Measurements from ENCODE around the gene TRMT10C. TPM values are rescaled to one million over a fixed set of nuclear protein-coding genes. Genes with fewer than 3 reads are reported as not detected.

Gene TRMT10C
- polyA plus RNA-seq, 1 of the 3 experiments (the other 2 are of a cell fraction): 13.7 TPM

DNA sequence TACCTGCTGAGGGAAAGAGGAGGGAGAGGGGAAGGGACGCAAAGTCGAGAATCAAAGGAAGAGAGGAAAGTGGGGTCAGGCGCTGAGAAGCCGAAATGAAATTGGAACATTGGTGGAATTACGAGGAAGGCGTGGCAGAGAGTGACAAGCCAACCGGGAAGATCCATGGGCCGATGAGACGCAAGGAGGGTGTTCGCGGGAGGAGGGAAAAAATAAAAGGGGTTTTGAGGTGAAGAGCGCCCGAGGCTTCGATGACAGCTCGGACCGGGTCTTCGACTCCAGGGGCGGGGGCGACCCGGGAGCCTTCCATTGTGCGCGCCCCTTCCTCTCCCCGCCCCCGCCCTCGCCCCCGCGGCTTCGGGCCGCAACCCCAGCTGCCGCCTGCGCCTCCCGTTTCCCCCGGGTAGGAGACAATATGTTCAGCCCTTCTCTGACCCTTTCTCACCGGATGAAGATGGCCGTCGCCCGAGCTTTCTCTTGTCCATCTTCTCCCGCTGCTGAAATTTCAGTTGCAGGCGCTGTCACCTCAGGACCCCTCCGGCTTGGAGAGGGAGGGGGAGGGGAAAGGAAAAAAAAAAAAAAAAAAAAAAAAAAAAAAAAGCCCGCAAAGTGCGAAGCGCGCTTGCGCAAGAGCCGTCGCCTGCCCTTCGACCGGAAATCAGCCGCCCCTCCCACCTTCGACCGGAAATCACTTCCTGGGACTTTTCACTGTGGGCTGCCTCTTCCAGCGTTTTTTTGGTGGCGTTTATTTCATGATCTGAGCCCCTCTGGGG is 48.8 kb upstream of the TRMT10C start, which contains the start of gene SENP7:
SENP7 (minus strand) TSS at position 567 of the 773 bp plus-strand sequence; CDS start at position 485, 82 bp downstream.
- Histone ChIP-seq H3K27me3 (ENCODE audit: insufficient read depth) (no peaks in the 10 kb centered on the region), H3K36me3 (replicated peaks in 1 of 2; ENCODE audit: control insufficient read depth in 1 of 2, insufficient read depth in 2 of 2, low read length in 1 of 2) (no peaks in the 10 kb centered on the region), H3K9me3 (no peaks in the 10 kb centered on the region), H3K79me2 (ENCODE audit: insufficient read depth) (peaks cover 25% of the 10 kb centered on the region), H2AFZ (ENCODE audit: low read depth) (peak within 1 kb of the TSS; percentile 95), H3K27ac (ENCODE audit: low read depth in 2 of 2, low read length in 1 of 2) (peak within 1 kb of the TSS; percentile 93 to 97), H3K4me3 (ENCODE audit: low read depth in 2 of 2, low read length in 1 of 2) (peak within 1 kb of the TSS; percentile 84 to 88), H3F3A (replicated peaks; ENCODE audit: insufficient read depth) (peaks cover 9% of the 10 kb centered on the region), H3K4me1 (ENCODE audit: control insufficient read depth in 1 of 2, insufficient read depth in 2 of 2, low read depth in 1 of 2, low read length in 1 of 2) (peaks cover 0 to 4% of the 10 kb centered on the region in 2 experiments; a peak in 2 of 4 replicates), H3K9ac (peak within 1 kb of the TSS; percentile 86), H4K20me1 (ENCODE audit: insufficient read depth) (no peaks in the 10 kb centered on the region), H3K9me2 (no peaks in the 10 kb centered on the region), H3K4me2 (peak within 1 kb of the TSS; percentile 82)
- ChIA-PET POLR2A (interaction anchor here (1.1 to 1.3 kb wide), 2 partner anchors 48 to 61 kb away, joined by 3 to 5 read pairs; partner anchors contain the start of genes PCNP and TRMT10C), CTCF (interaction anchor here (0.6 to 1.6 kb wide), 8 partner anchors 13 to 776 kb away, joined by 3 read pairs; no protein-coding TSS in a partner anchor)
- TF ChIP-seq, protein P1, sequence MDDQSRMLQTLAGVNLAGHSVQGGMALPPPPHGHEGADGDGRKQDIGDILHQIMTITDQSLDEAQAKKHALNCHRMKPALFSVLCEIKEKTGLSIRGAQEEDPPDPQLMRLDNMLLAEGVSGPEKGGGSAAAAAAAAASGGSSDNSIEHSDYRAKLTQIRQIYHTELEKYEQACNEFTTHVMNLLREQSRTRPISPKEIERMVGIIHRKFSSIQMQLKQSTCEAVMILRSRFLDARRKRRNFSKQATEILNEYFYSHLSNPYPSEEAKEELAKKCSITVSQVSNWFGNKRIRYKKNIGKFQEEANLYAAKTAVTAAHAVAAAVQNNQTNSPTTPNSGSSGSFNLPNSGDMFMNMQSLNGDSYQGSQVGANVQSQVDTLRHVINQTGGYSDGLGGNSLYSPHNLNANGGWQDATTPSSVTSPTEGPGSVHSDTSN (IDR thresholded peaks at IDR 0.05): peak; percentile 39
- no peak for TF ChIP-seq RXRA (IDR thresholded peaks at IDR 0.05; ENCODE audit: borderline replicate concordance, low read depth)
- TF ChIP-seq EP300 (IDR thresholded peaks at IDR 0.05; ENCODE audit: borderline replicate concordance in 1 of 2, low read depth in 1 of 2, low read length in 1 of 2): 0 out of 4 replicates have a peak, but pooled peaks of 1 of the 2 experiments have one; percentile 28
- TF ChIP-seq, protein P2, sequence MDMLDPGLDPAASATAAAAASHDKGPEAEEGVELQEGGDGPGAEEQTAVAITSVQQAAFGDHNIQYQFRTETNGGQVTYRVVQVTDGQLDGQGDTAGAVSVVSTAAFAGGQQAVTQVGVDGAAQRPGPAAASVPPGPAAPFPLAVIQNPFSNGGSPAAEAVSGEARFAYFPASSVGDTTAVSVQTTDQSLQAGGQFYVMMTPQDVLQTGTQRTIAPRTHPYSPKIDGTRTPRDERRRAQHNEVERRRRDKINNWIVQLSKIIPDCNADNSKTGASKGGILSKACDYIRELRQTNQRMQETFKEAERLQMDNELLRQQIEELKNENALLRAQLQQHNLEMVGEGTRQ (IDR thresholded peaks at IDR 0.05; ENCODE audit: borderline replicate concordance, low read depth, low read length): no peak
- TF ChIP-seq FOXM1 (IDR thresholded peaks at IDR 0.05; ENCODE audit: low read depth): no peak
- peak; percentile 81 for TF ChIP-seq NRF1 (IDR thresholded peaks at IDR 0.05; ENCODE audit: low read depth, low read length)
- no peak for TF ChIP-seq EZH2phosphoT487 (IDR thresholded peaks at IDR 0.05; ENCODE audit: borderline replicate concordance, low read depth)
- 0 out of 2 replicates have a peak, but pooled peaks have one; percentile 8 for TF ChIP-seq TCF12 (IDR thresholded peaks at IDR 0.05)
- peak; percentile 53; the same call in 1 of the 2 replicates for TF ChIP-seq ELF1 (IDR thresholded peaks at IDR 0.05)
- 0 out of 2 replicates have a peak, but pooled peaks have one; percentile 20 for TF ChIP-seq TEAD4 (IDR thresholded peaks at IDR 0.05; ENCODE audit: borderline replicate concordance, insufficient read depth)
- peak; percentile 80 for TF ChIP-seq SIN3A (IDR thresholded peaks at IDR 0.05; ENCODE audit: borderline replicate concordance, low read depth, low read length)
- TF ChIP-seq TAF1 (IDR thresholded peaks at IDR 0.05; ENCODE audit: borderline replicate concordance, low read depth, low read length): peak; percentile 70
- peak; percentile 87 for TF ChIP-seq MXI1 (IDR thresholded peaks at IDR 0.05; ENCODE audit: low read depth, low read length)
- peak; percentile 53; the same call in 1 of the 2 replicates for TF ChIP-seq YY1 (IDR thresholded peaks at IDR 0.05; ENCODE audit: low read depth)
- TF ChIP-seq, protein P3, sequence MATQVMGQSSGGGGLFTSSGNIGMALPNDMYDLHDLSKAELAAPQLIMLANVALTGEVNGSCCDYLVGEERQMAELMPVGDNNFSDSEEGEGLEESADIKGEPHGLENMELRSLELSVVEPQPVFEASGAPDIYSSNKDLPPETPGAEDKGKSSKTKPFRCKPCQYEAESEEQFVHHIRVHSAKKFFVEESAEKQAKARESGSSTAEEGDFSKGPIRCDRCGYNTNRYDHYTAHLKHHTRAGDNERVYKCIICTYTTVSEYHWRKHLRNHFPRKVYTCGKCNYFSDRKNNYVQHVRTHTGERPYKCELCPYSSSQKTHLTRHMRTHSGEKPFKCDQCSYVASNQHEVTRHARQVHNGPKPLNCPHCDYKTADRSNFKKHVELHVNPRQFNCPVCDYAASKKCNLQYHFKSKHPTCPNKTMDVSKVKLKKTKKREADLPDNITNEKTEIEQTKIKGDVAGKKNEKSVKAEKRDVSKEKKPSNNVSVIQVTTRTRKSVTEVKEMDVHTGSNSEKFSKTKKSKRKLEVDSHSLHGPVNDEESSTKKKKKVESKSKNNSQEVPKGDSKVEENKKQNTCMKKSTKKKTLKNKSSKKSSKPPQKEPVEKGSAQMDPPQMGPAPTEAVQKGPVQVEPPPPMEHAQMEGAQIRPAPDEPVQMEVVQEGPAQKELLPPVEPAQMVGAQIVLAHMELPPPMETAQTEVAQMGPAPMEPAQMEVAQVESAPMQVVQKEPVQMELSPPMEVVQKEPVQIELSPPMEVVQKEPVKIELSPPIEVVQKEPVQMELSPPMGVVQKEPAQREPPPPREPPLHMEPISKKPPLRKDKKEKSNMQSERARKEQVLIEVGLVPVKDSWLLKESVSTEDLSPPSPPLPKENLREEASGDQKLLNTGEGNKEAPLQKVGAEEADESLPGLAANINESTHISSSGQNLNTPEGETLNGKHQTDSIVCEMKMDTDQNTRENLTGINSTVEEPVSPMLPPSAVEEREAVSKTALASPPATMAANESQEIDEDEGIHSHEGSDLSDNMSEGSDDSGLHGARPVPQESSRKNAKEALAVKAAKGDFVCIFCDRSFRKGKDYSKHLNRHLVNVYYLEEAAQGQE (IDR thresholded peaks at IDR 0.05; ENCODE audit: low read depth, low read length): peak; percentile 33; the same call in 1 of the 2 replicates
- peak; percentile 5; the same call in 1 of the 2 replicates for TF ChIP-seq JUND (IDR thresholded peaks at IDR 0.05)
- TF ChIP-seq POLR2AphosphoS5 (IDR thresholded peaks at IDR 0.05; ENCODE audit: low read depth, low read length): peak; percentile 96
- peak; percentile 86 for TF ChIP-seq GABPA (IDR thresholded peaks at IDR 0.05; ENCODE audit: low read depth)
- no peak for TF ChIP-seq RAD21 (IDR thresholded peaks at IDR 0.05; ENCODE audit: low read length)
- TF ChIP-seq, protein P4, sequence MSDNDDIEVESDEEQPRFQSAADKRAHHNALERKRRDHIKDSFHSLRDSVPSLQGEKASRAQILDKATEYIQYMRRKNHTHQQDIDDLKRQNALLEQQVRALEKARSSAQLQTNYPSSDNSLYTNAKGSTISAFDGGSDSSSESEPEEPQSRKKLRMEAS (IDR thresholded peaks at IDR 0.05; ENCODE audit: low read depth): peak; percentile 70; the same call in 1 of the 2 replicates
- no peak for TF ChIP-seq GATA2 (CRISPR knock-in tag; IDR thresholded peaks at IDR 0.05)
- under 1% methylated on average over 36 of the region's 54 CpGs for WGBS (ENCODE audit: low lambda C conversion rate)
- peak; percentile 89 for DNase-seq
